Osteoblast (primary cell): ENCODE measurements around the gene SMIM1. TPM values are rescaled to one million over a fixed set of nuclear protein-coding genes. Genes with fewer than 3 reads are reported as not detected.

Experiments used
- DNase-seq: peaks from one replicate; pipeline ENCODE4 v3.0.0; 2011; ENCODE audit warnings: low spot score, mixed read lengths; ENCODE audit not compliant: insufficient read length; ENCODE audit errors: missing footprints
- H2AFZ ChIP-seq: 2 replicates; pipeline ENCODE4 v1.6.0; 2011; ENCODE audit warnings: mild to moderate bottlenecking, low read length
- H3K27ac ChIP-seq: 2 replicates; pipeline ENCODE4 v1.5.1; 2011; ENCODE audit warnings: mild to moderate bottlenecking, low read depth, low read length, moderate library complexity
- H3K27me3 ChIP-seq: 2 replicates; pipeline ENCODE4 v1.6.0; 2012; ENCODE audit warnings: mild to moderate bottlenecking, control low read depth, inconsistent platforms, low read length, moderate library complexity; ENCODE audit not compliant: insufficient read depth
- H3K36me3 ChIP-seq: 2 replicates; pipeline ENCODE4 v1.5.1; 2011; ENCODE audit warnings: mild to moderate bottlenecking, low read length, control low read depth, moderate library complexity; ENCODE audit not compliant: insufficient read depth
- H3K4me1 ChIP-seq: 2 replicates; pipeline ENCODE4 v1.5.1; 2011; ENCODE audit warnings: mild to moderate bottlenecking, low read length, control low read depth, moderate library complexity; ENCODE audit not compliant: insufficient read depth
- H3K4me2 ChIP-seq: 2 replicates; pipeline ENCODE4 v1.6.0; 2011; ENCODE audit warnings: mild to moderate bottlenecking, low read length; ENCODE audit not compliant: insufficient read depth
- H3K4me3 ChIP-seq: fragments of 200-600 bp; sonication (generic); 3 replicates; pipeline ENCODE4 v1.5.1; 2012; ENCODE audit warnings: mild to moderate bottlenecking, low read length, inconsistent platforms; ENCODE audit not compliant: insufficient read depth
- H3K79me2 ChIP-seq: 2 replicates; pipeline ENCODE4 v1.6.0; 2012; ENCODE audit warnings: mild to moderate bottlenecking, low read length, control low read depth, inconsistent platforms; ENCODE audit not compliant: insufficient read depth
- H3K9me3 ChIP-seq: 2 replicates; pipeline ENCODE4 v1.5.1; 2011; ENCODE audit warnings: low read depth, low read length, control low read depth
- H4K20me1 ChIP-seq: 2 replicates; pipeline ENCODE4 v1.6.0; 2012; ENCODE audit warnings: mild to moderate bottlenecking, low read length, control low read depth; ENCODE audit not compliant: insufficient read depth
- CTCF ChIP-seq: IDR thresholded peaks from 2 replicates; pipeline ENCODE4 v1.5.1; 2011; ENCODE audit warnings: mild to moderate bottlenecking, low read depth, low read length, moderate library complexity; ENCODE audit errors: extremely low read depth
- total RNA-seq: library from RNA; depleted of rRNA; stranded (reverse); fragments of >200 nt; gene quantifications from 2 replicates; pipeline ENCODE4 v1.2.3, GENCODE V29; 2012

The SMIM1 gene
- total RNA-seq, 1 donor: not detected

GRCh38 chr1:3763351-3764125, 9.0 kb upstream of the SMIM1 start:
- Histone ChIP-seq H3K9me3 (no peaks in the 10 kb centered on the region), H3K27ac (no peak overlapping the region), H3K36me3 (no peaks in the 10 kb centered on the region), H3K79me2 (no peaks in the 10 kb centered on the region), H2AFZ (no peak overlapping the region), H3K4me3 (no peak overlapping the region), H3K4me1 (no peaks in the 10 kb centered on the region), H3K4me2 (no peak overlapping the region), H3K27me3 (peaks cover 9% of the 10 kb centered on the region), H4K20me1 (no peaks in the 10 kb centered on the region)
- no peak for TF ChIP-seq CTCF
- DNase-seq: peak; percentile 60

- H4K20me1 ChIP-seq: no peaks in the 10 kb centered on the region
- H3K36me3 ChIP-seq: no peaks in the 10 kb centered on the region
- H3K4me1 ChIP-seq: peaks cover 5% of the 10 kb centered on the region
- peak; percentile 63 for DNase-seq
- no peaks in the 10 kb centered on the region for H3K79me2 ChIP-seq
- H3K4me2 ChIP-seq: no peak overlapping the region
- TF ChIP-seq CTCF: no peak
- no peak overlapping the region for H3K4me3 ChIP-seq
- no peak overlapping the region for H3K27ac ChIP-seq
- H3K9me3 ChIP-seq: no peaks in the 10 kb centered on the region
- H2AFZ ChIP-seq: no peak overlapping the region
- peaks cover 22% of the 10 kb centered on the region for H3K27me3 ChIP-seq
Measured at GRCh38 chr1:3767328-3767925, 5.1 kb upstream of the SMIM1 start.

- no peaks in the 10 kb centered on the region for H3K9me3 ChIP-seq
Measured at GRCh38 chr1:3768811-3769390, 3.6 kb upstream of the SMIM1 start.

More at GRCh38 chr1:3768811-3769390, 3.6 kb upstream of the SMIM1 start:
- no peak overlapping the region for H3K4me2 ChIP-seq
- no peak overlapping the region for H3K4me3 ChIP-seq
- no peak for TF ChIP-seq CTCF
- H4K20me1 ChIP-seq: no peaks in the 10 kb centered on the region
- H3K36me3 ChIP-seq: no peaks in the 10 kb centered on the region
- H3K4me1 ChIP-seq: peaks cover 5% of the 10 kb centered on the region
- no peak overlapping the region for H2AFZ ChIP-seq
- H3K27me3 ChIP-seq: peaks cover 22% of the 10 kb centered on the region
- no peaks in the 10 kb centered on the region for H3K79me2 ChIP-seq
- no peak overlapping the region for H3K27ac ChIP-seq
- peak; percentile 68 for DNase-seq
